Panc1 (cell line): Measurements from ENCODE around the gene SALL3. TPM values are rescaled to one million over a fixed set of nuclear protein-coding genes. Genes with fewer than 3 reads are reported as not detected.
"Not testable (repeated sequence)": the region's sequence is repeated elsewhere in the genome, so short reads cannot be mapped to it uniquely, and the experiment has no call there.

ENCODE experiments used
- ATAC-seq: fragments of 200-7000 bp; cut with Tn5 transposase; 2 replicates; pipeline ENCODE4 v1.9.1; 2020; ENCODE audit warnings: mild to moderate bottlenecking, moderate library complexity
- BruUV-seq: library from RNA; stranded (reverse); fragments of 400-500 nt; replicated peaks from 2 replicates; lab custom pipeline; 2021; lab: Mats Ljungman, UMichigan
- CTCF ChIA-PET: fragments of 300-600 bp; sonication (Branson Sonifier 250); formaldehyde crosslinking; loops from one replicate; lab custom pipeline; 2022; ENCODE audit warnings: antibody characterized with exemption; lab: Charles Lee
- POLR2A ChIA-PET: fragments of 300-600 bp; sonication (Branson Sonifier 250); formaldehyde crosslinking; loops from one replicate; lab custom pipeline; 2022; ENCODE audit warnings: antibody characterized with exemption; lab: Charles Lee
- DNase-seq: peaks from one replicate; pipeline ENCODE4 v3.0.0-alpha.2; 2010; ENCODE audit warnings: low read depth, low spot score
- H3K27ac ChIP-seq: 2 replicates; pipeline ENCODE4 v1.5.1; 2011; ENCODE audit warnings: mild to moderate bottlenecking, low read length, inconsistent platforms
- H3K27me3 ChIP-seq: fragments of 200-500 bp; sonication (Bioruptor generic); 2 replicates; pipeline ENCODE4 v1.6.0; 2014; ENCODE audit warnings: low read length, inconsistent platforms; ENCODE audit not compliant: control insufficient read depth, insufficient read depth
- H3K36me3 ChIP-seq: fragments of 200-500 bp; sonication (Bioruptor generic); 2 replicates; pipeline ENCODE4 v1.5.1; 2014; ENCODE audit warnings: inconsistent platforms, mild to moderate bottlenecking, low read length, moderate library complexity; ENCODE audit not compliant: control insufficient read depth, insufficient read depth
- H3K4me1 ChIP-seq: 2 replicates; pipeline ENCODE4 v1.5.1; 2011; ENCODE audit warnings: inconsistent platforms, mild to moderate bottlenecking, low read length, moderate library complexity; ENCODE audit not compliant: control insufficient read depth, insufficient read depth
- H3K4me3 ChIP-seq, 2 experiments: 2 replicates each; pipeline ENCODE4 v1.5.1; 2011 to 2012; ENCODE audit warnings: low read depth in 2 of 2, low read length in 2 of 2, mild to moderate bottlenecking in 2 of 2, inconsistent platforms in 1 of 2, moderate library complexity in 1 of 2
- H3K9me3 ChIP-seq: fragments of 200-500 bp; sonication (Bioruptor generic); 2 replicates; pipeline ENCODE4 v1.5.1; 2014; ENCODE audit warnings: low read depth, mild to moderate bottlenecking, inconsistent platforms, low read length, moderate library complexity; ENCODE audit not compliant: control insufficient read depth, insufficient read depth
- POLR2AphosphoS5 ChIP-seq: IDR thresholded peaks from 2 replicates; pipeline ENCODE4 v1.6.1; 2012; ENCODE audit warnings: mild to moderate bottlenecking, low read depth, low read length, moderate library complexity
- REST ChIP-seq, 2 experiments: IDR thresholded peaks; 2 replicates each; pipeline ENCODE4 v1.6.1; 2011 to 2012; ENCODE audit warnings: low read depth in 2 of 2, control low read depth in 1 of 2, low read length in 1 of 2, mild to moderate bottlenecking in 1 of 2, moderate library complexity in 1 of 2; ENCODE audit not compliant: insufficient read depth in 1 of 2
- SIN3A ChIP-seq: IDR thresholded peaks from 2 replicates; pipeline ENCODE4 v1.6.1; 2012; ENCODE audit warnings: low read depth, mild to moderate bottlenecking, low read length, moderate library complexity, borderline replicate concordance; ENCODE audit not compliant: insufficient read depth
- TCF7L2 ChIP-seq: IDR thresholded peaks from 2 replicates; pipeline ENCODE4 v1.6.1; 2011; ENCODE audit warnings: mild to moderate bottlenecking, low read depth, low read length, inconsistent platforms
- in situ Hi-C: cut with HindIII; loops from 2 replicates; pipeline ENCODE4 v1.10.0; 2016; ENCODE audit warnings: low sequenced_read_pairs, low pct_unique_long_range_greater_than_20kb
- intact Hi-C: fragments of 100-400 bp; cut with micrococcal nuclease; formaldehyde crosslinking; loops from one replicate; pipeline ENCODE4 v1.10.0; 2022; ENCODE audit not compliant: unreplicated experiment
- total RNA-seq: library from RNA; stranded (reverse); gene quantifications from one replicate; pipeline ENCODE4 v1.2.1, GENCODE V29; 2021; ENCODE audit not compliant: unreplicated experiment
- TF ChIP-seq, protein P1 (sequence below): fragments of 450-650 bp; IDR thresholded peaks from 2 replicates; pipeline ENCODE4 v1.5.1; 2017; ENCODE audit warnings: mild to moderate bottlenecking

Gene SALL3
- total RNA-seq, 1 experiment from 2014 or later, result not detected

GRCh38 chr18:78960709-78961108, 18.9 kb upstream of the SALL3 start:
- H3K4me3 ChIP-seq, result no peak overlapping the region
- no peak for TF ChIP-seq TCF7L2
- no peak for TF ChIP-seq POLR2AphosphoS5
- no peak for TF ChIP-seq SIN3A
- TF ChIP-seq, protein P1, sequence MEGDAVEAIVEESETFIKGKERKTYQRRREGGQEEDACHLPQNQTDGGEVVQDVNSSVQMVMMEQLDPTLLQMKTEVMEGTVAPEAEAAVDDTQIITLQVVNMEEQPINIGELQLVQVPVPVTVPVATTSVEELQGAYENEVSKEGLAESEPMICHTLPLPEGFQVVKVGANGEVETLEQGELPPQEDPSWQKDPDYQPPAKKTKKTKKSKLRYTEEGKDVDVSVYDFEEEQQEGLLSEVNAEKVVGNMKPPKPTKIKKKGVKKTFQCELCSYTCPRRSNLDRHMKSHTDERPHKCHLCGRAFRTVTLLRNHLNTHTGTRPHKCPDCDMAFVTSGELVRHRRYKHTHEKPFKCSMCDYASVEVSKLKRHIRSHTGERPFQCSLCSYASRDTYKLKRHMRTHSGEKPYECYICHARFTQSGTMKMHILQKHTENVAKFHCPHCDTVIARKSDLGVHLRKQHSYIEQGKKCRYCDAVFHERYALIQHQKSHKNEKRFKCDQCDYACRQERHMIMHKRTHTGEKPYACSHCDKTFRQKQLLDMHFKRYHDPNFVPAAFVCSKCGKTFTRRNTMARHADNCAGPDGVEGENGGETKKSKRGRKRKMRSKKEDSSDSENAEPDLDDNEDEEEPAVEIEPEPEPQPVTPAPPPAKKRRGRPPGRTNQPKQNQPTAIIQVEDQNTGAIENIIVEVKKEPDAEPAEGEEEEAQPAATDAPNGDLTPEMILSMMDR, result no peak
- TF ChIP-seq REST (IDR thresholded peaks at IDR 0.05; ENCODE audit: insufficient read depth in 1 of 2, low read depth in 2 of 2, low read length in 1 of 2), result no peak
- DNase-seq, result no peak
- ChIA-PET CTCF (interaction anchor here (0.7 kb wide), 1 partner anchor 213 kb away, joined by 4 read pairs; no protein-coding TSS in a partner anchor), POLR2A (no interaction called here)
- H3K27ac ChIP-seq, result no peak overlapping the region
- no peaks in the 10 kb centered on the region for H3K27me3 ChIP-seq
- no peak for ATAC-seq
- no TSS peak for BruUV-seq
- no peaks in the 10 kb centered on the region for H3K36me3 ChIP-seq
- intact Hi-C loops (no loop called here), in situ Hi-C loops (no loop called here)
- H3K4me1 ChIP-seq, result no peaks in the 10 kb centered on the region
- H3K9me3 ChIP-seq, result no peaks in the 10 kb centered on the region

DNA sequence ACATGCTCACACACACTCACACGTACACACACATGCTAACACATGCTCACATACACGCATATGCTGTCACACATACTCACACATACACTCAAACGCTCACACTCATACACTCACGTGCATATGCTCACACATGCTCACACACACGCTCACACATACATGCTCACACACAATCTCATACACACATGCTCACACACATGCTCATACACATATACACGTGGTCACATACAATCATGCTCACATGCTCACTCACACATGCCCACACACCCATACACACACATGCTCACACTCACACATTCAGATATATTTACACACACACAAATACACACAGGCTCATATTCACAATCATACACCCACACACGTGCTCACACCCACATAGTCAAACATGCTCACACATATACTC, 17.5 kb upstream of the SALL3 start:
- no peaks in the 10 kb centered on the region for H3K9me3 ChIP-seq
- H3K4me1 ChIP-seq, result no peaks in the 10 kb centered on the region
- in situ Hi-C loops (no loop called here), intact Hi-C loops (no loop called here)
- ChIA-PET POLR2A (no interaction called here), CTCF (no interaction called here)
- DNase-seq, result no peak
- no peak overlapping the region for H3K4me3 ChIP-seq
- no peaks in the 10 kb centered on the region for H3K27me3 ChIP-seq
- BruUV-seq, result no TSS peak
- TF ChIP-seq, protein P1, result no peak
- no peak for TF ChIP-seq SIN3A
- no peak for TF ChIP-seq POLR2AphosphoS5
- TF ChIP-seq REST (IDR thresholded peaks at IDR 0.05; ENCODE audit: insufficient read depth in 1 of 2, low read depth in 2 of 2, low read length in 1 of 2), result no peak
- ATAC-seq, result no peak
- H3K36me3 ChIP-seq, result no peaks in the 10 kb centered on the region
- H3K27ac ChIP-seq, result no peak overlapping the region

- intact Hi-C loops, ATAC-seq, H3K27me3 ChIP-seq, DNase-seq, H3K4me3 ChIP-seq, in situ Hi-C loops, BruUV-seq, H3K9me3 ChIP-seq, H3K4me1 ChIP-seq, CTCF ChIA-PET, H3K36me3 ChIP-seq, POLR2A ChIA-PET, H3K27ac ChIP-seq: not testable (repeated sequence)
Measured at GRCh38 chr18:78964727-78965126, 14.9 kb upstream of the SALL3 start.
